Osteoblast (primary cell): ENCODE data around the gene EN2. TPM values are rescaled to one million over a fixed set of nuclear protein-coding genes. Genes with fewer than 3 reads are reported as not detected.

Source experiments
- DNase-seq: peaks from one replicate; pipeline ENCODE4 v3.0.0; 2011; ENCODE audit warnings: low spot score, mixed read lengths; ENCODE audit not compliant: insufficient read length; ENCODE audit errors: missing footprints
- H2AFZ ChIP-seq: 2 replicates; pipeline ENCODE4 v1.6.0; 2011; ENCODE audit warnings: mild to moderate bottlenecking, low read length
- H3K27ac ChIP-seq: 2 replicates; pipeline ENCODE4 v1.5.1; 2011; ENCODE audit warnings: mild to moderate bottlenecking, low read depth, low read length, moderate library complexity
- H3K27me3 ChIP-seq: 2 replicates; pipeline ENCODE4 v1.6.0; 2012; ENCODE audit warnings: mild to moderate bottlenecking, control low read depth, inconsistent platforms, low read length, moderate library complexity; ENCODE audit not compliant: insufficient read depth
- H3K36me3 ChIP-seq: 2 replicates; pipeline ENCODE4 v1.5.1; 2011; ENCODE audit warnings: mild to moderate bottlenecking, low read length, control low read depth, moderate library complexity; ENCODE audit not compliant: insufficient read depth
- H3K4me1 ChIP-seq: 2 replicates; pipeline ENCODE4 v1.5.1; 2011; ENCODE audit warnings: mild to moderate bottlenecking, low read length, control low read depth, moderate library complexity; ENCODE audit not compliant: insufficient read depth
- H3K4me2 ChIP-seq: 2 replicates; pipeline ENCODE4 v1.6.0; 2011; ENCODE audit warnings: mild to moderate bottlenecking, low read length; ENCODE audit not compliant: insufficient read depth
- H3K4me3 ChIP-seq: fragments of 200-600 bp; sonication (generic); 3 replicates; pipeline ENCODE4 v1.5.1; 2012; ENCODE audit warnings: mild to moderate bottlenecking, low read length, inconsistent platforms; ENCODE audit not compliant: insufficient read depth
- H3K79me2 ChIP-seq: 2 replicates; pipeline ENCODE4 v1.6.0; 2012; ENCODE audit warnings: mild to moderate bottlenecking, low read length, control low read depth, inconsistent platforms; ENCODE audit not compliant: insufficient read depth
- H3K9me3 ChIP-seq: 2 replicates; pipeline ENCODE4 v1.5.1; 2011; ENCODE audit warnings: low read depth, low read length, control low read depth
- H4K20me1 ChIP-seq: 2 replicates; pipeline ENCODE4 v1.6.0; 2012; ENCODE audit warnings: mild to moderate bottlenecking, low read length, control low read depth; ENCODE audit not compliant: insufficient read depth
- CTCF ChIP-seq: IDR thresholded peaks from 2 replicates; pipeline ENCODE4 v1.5.1; 2011; ENCODE audit warnings: mild to moderate bottlenecking, low read depth, low read length, moderate library complexity; ENCODE audit errors: extremely low read depth
- total RNA-seq: library from RNA; depleted of rRNA; stranded (reverse); fragments of >200 nt; gene quantifications from 2 replicates; pipeline ENCODE4 v1.2.3, GENCODE V29; 2012

EN2 gene
- total RNA-seq = under 0.01 TPM in 1 of 2 replicates, not detected in the other

GRCh38 chr7:155458111-155458877, at the start of gene EN2:
Gene EN2 (plus strand): TSS chr7:155458129. CDS start chr7:155458378, 249 bp downstream.
- TF ChIP-seq CTCF = no peak
- Histone ChIP-seq H3K9me3 (no peaks in the 10 kb centered on the region), H4K20me1 (peaks cover 3% of the 10 kb centered on the region), H2AFZ (no peak within 1 kb of the TSS), H3K4me2 (peak within 1 kb of the TSS; percentile 65), H3K27ac (no peak within 1 kb of the TSS), H3K4me3 (peak within 1 kb of the TSS; percentile 49), H3K27me3 (peaks cover 93% of the 10 kb centered on the region), H3K36me3 (no peaks in the 10 kb centered on the region), H3K4me1 (peaks cover 5% of the 10 kb centered on the region), H3K79me2 (no peaks in the 10 kb centered on the region)
- DNase-seq = peak; percentile 89

- Histone ChIP-seq H3K4me2 (no peak overlapping the region), H2AFZ (no peak overlapping the region), H3K36me3 (no peaks in the 10 kb centered on the region), H3K27me3 (peaks cover 4% of the 10 kb centered on the region), H3K9me3 (no peaks in the 10 kb centered on the region), H3K4me1 (no peaks in the 10 kb centered on the region), H3K4me3 (no peak overlapping the region), H3K79me2 (no peaks in the 10 kb centered on the region), H3K27ac (no peak overlapping the region), H4K20me1 (no peaks in the 10 kb centered on the region)
- no peak for DNase-seq
- no peak for TF ChIP-seq CTCF
These were observed 49.0 kb upstream of the EN2 start for GRCh38 chr7:155408651-155409586.

DNA sequence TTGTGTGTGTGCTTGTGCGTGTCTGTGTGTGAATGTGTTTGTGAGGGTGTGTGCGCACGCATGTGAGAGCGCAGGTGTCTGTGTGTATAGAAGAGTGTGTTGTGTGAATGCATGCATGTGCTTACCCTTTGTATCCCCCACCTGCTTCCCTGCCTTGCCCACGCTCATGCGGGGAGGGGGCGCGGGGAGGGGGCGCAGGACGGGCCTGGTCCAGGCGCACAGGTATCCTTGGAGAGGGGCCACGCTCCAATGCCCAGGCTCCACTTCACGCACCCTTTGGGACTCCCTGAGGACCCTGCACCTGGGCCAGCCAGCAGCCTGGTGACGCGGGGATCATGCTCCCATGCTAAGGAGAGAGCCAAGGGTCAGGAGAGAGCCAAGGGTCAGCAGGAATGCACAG, 47.9 kb upstream of the EN2 start:
- Histone ChIP-seq H3K4me2 (no peak overlapping the region), H3K27ac (no peak overlapping the region), H3K4me3 (no peak overlapping the region), H3K36me3 (no peaks in the 10 kb centered on the region), H2AFZ (no peak overlapping the region), H3K4me1 (no peaks in the 10 kb centered on the region), H3K27me3 (peaks cover 4% of the 10 kb centered on the region), H3K79me2 (no peaks in the 10 kb centered on the region), H4K20me1 (no peaks in the 10 kb centered on the region), H3K9me3 (no peaks in the 10 kb centered on the region)
- no peak for TF ChIP-seq CTCF
- no peak for DNase-seq

- no peak for TF ChIP-seq CTCF
- H3K79me2 ChIP-seq = no peaks in the 10 kb centered on the region
- H3K4me1 ChIP-seq = no peaks in the 10 kb centered on the region
- DNase-seq = no peak
- no peak overlapping the region for H3K4me2 ChIP-seq
- H3K27ac ChIP-seq = no peak overlapping the region
- no peaks in the 10 kb centered on the region for H4K20me1 ChIP-seq
- no peak overlapping the region for H3K4me3 ChIP-seq
- H3K36me3 ChIP-seq = no peaks in the 10 kb centered on the region
- no peak overlapping the region for H2AFZ ChIP-seq
- H3K9me3 ChIP-seq = no peaks in the 10 kb centered on the region
- H3K27me3 ChIP-seq = peaks cover 4% of the 10 kb centered on the region
These were observed 47.5 kb upstream of the EN2 start for GRCh38 chr7:155410431-155410830.
